DND-41 (cell line): Measurements from ENCODE around the gene UBR3.

Experiments
- ATAC-seq: fragments of 200-7000 bp; cut with Tn5 transposase; 3 replicates; pipeline ENCODE4 v1.9.1; 2021; ENCODE audit warnings: low read depth; ENCODE audit not compliant: insufficient read depth
- DNase-seq: peaks from one replicate; pipeline ENCODE4 v3.0.0-alpha.2; 2020
- H2AFZ ChIP-seq: 2 replicates; pipeline ENCODE4 v1.6.0; 2012; ENCODE audit warnings: low read depth, low read length
- H3K27ac ChIP-seq: 2 replicates; pipeline ENCODE4 v1.5.1; 2012; ENCODE audit warnings: low read length, inconsistent platforms
- H3K27me3 ChIP-seq: fragments of 200-600 bp; sonication (generic); 2 replicates; pipeline ENCODE4 v1.6.0; 2012; ENCODE audit warnings: low read length, mild to moderate bottlenecking, inconsistent platforms; ENCODE audit not compliant: insufficient read depth, poor library complexity
- H3K36me3 ChIP-seq: 2 replicates; pipeline ENCODE4 v1.5.1; 2012; ENCODE audit warnings: low read length, inconsistent platforms; ENCODE audit not compliant: insufficient read depth
- H3K4me1 ChIP-seq: 2 replicates; pipeline ENCODE4 v1.5.1; 2012; ENCODE audit warnings: mild to moderate bottlenecking, low read length; ENCODE audit not compliant: insufficient read depth
- H3K4me2 ChIP-seq: 2 replicates; pipeline ENCODE4 v1.6.0; 2012; ENCODE audit warnings: mild to moderate bottlenecking, moderate library complexity, low read length, inconsistent platforms; ENCODE audit not compliant: insufficient read depth
- H3K4me3 ChIP-seq, 2 experiments: fragments of 200-600 bp in 1 of 2; shearing (Covaris generic) in 1 of 2; 2 replicates each; pipeline ENCODE4 v1.5.1; 2012 to 2016; ENCODE audit warnings: inconsistent platforms in 2 of 2, low read length in 2 of 2, mild to moderate bottlenecking in 2 of 2, low read depth in 1 of 2, moderate library complexity in 1 of 2
- H3K79me2 ChIP-seq: 2 replicates; pipeline ENCODE4 v1.6.0; 2012; ENCODE audit warnings: low read length, inconsistent platforms; ENCODE audit not compliant: insufficient read depth
- H3K9ac ChIP-seq: 2 replicates; pipeline ENCODE4 v1.6.0; 2012; ENCODE audit warnings: low read depth, mild to moderate bottlenecking, inconsistent platforms, low read length, moderate library complexity
- H3K9me3 ChIP-seq: 2 replicates; pipeline ENCODE4 v1.5.1; 2012; ENCODE audit warnings: low read length, moderate library complexity, mild to moderate bottlenecking, inconsistent platforms; ENCODE audit not compliant: insufficient read depth, severe bottlenecking
- H4K20me1 ChIP-seq: 2 replicates; pipeline ENCODE4 v1.6.0; 2012; ENCODE audit warnings: low read length; ENCODE audit not compliant: insufficient read depth
- EZH2 ChIP-seq: IDR thresholded peaks from 3 replicates; pipeline ENCODE4 v1.6.1; 2012; ENCODE audit warnings: borderline replicate concordance, low read depth, mild to moderate bottlenecking, moderate library complexity, low read length, inconsistent platforms; ENCODE audit not compliant: severe bottlenecking
- TF ChIP-seq, protein P1 (sequence below): IDR thresholded peaks from 2 replicates; pipeline ENCODE4 v1.5.1; 2012; ENCODE audit warnings: borderline replicate concordance, low read length, moderate library complexity, mild to moderate bottlenecking; ENCODE audit not compliant: poor library complexity, severe bottlenecking; ENCODE audit errors: extremely low read depth

UBR3 gene

DNA sequence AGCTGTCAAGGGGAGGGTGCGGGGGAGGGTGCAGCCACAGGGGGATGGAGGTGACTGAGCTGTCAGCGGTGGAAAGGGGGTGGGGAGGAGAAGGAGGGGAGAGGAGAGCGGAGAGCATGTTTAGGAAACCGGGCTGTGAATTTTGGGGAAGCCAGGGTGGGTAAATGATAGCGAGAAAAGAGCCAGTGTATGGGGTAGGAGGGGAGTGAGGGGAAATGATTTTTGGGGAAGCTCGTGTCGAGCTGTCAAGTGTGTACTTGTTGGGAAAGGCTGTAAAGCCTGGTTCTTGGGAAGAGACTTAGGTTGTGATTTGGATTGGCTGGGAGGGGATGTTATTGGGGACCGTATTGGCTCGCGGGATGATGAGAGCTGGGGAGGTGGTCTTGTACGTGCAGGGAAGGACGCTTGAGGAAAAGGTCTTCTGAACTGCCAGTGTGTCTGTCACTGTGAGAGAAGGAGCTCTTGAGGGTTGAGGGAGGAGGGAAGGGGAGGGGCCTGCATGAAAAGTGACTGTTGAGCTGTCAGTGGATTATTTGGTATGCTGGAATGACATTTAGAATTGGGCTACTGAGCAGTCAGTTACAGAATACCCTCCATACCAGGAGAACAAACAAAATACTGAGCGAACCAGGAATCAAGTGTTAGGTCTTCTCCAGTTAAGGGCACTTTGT is 1.0 kb downstream of the UBR3 start:
- Histone ChIP-seq H2AFZ (peak overlapping the region; percentile 79), H3K9me3 (no peaks in the 10 kb centered on the region), H3K4me3 (peak overlapping the region; percentile 62 to 97; a peak in 3 of 4 replicates), H3K27ac (peak overlapping the region; percentile 67), H3K4me1 (peaks cover 39% of the 10 kb centered on the region), H3K27me3 (no peaks in the 10 kb centered on the region), H3K79me2 (peaks cover 75% of the 10 kb centered on the region), H3K9ac (peak overlapping the region; percentile 75), H4K20me1 (peaks cover 20% of the 10 kb centered on the region), H3K4me2 (peak overlapping the region; percentile 70), H3K36me3 (0 out of 2 replicates have a peak, but pooled peaks cover 3% of the 10 kb centered on the region)
- ATAC-seq (peak; percentile 61), DNase-seq (peak; percentile 68)
- TF ChIP-seq, protein P1, sequence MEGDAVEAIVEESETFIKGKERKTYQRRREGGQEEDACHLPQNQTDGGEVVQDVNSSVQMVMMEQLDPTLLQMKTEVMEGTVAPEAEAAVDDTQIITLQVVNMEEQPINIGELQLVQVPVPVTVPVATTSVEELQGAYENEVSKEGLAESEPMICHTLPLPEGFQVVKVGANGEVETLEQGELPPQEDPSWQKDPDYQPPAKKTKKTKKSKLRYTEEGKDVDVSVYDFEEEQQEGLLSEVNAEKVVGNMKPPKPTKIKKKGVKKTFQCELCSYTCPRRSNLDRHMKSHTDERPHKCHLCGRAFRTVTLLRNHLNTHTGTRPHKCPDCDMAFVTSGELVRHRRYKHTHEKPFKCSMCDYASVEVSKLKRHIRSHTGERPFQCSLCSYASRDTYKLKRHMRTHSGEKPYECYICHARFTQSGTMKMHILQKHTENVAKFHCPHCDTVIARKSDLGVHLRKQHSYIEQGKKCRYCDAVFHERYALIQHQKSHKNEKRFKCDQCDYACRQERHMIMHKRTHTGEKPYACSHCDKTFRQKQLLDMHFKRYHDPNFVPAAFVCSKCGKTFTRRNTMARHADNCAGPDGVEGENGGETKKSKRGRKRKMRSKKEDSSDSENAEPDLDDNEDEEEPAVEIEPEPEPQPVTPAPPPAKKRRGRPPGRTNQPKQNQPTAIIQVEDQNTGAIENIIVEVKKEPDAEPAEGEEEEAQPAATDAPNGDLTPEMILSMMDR = no peak
- no peak for TF ChIP-seq EZH2

DNA sequence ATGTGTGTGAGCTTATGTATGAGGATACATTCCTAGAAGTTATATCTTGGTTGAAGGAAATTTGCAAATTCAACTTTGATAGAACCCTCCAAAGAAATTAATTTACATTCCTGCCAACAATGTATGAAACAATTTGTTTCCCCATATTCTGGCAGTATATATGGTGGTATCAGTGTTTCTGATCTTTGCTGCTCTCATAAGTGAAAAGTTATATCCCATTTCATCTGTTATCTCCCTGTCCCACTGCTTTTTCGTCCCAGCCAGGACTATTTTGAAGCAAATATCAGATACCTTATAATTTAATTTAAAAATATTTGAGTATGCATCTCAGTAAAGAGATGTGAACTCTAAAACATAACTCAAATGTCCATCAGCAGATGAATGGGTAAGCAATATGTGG is 7.1 kb downstream of the UBR3 start:
- no peak overlapping the region for H2AFZ ChIP-seq
- peaks cover 18% of the 10 kb centered on the region; the same call in 1 of the 2 replicates for H4K20me1 ChIP-seq
- no peaks in the 10 kb centered on the region for H3K9me3 ChIP-seq
- DNase-seq (no peak), ATAC-seq (no peak)
- no peak overlapping the region for H3K27ac ChIP-seq
- no peak overlapping the region for H3K9ac ChIP-seq
- H3K79me2 ChIP-seq = peaks cover 93% of the 10 kb centered on the region
- peaks cover 7% of the 10 kb centered on the region; the same call in 1 of the 2 replicates for H3K4me1 ChIP-seq
- no peak overlapping the region for H3K4me3 ChIP-seq
- no peak overlapping the region for H3K4me2 ChIP-seq
- TF ChIP-seq EZH2 = no peak
- TF ChIP-seq, protein P1 = no peak
- no peaks in the 10 kb centered on the region for H3K27me3 ChIP-seq
- 0 out of 2 replicates have a peak, but pooled peaks cover 3% of the 10 kb centered on the region for H3K36me3 ChIP-seq

DNA sequence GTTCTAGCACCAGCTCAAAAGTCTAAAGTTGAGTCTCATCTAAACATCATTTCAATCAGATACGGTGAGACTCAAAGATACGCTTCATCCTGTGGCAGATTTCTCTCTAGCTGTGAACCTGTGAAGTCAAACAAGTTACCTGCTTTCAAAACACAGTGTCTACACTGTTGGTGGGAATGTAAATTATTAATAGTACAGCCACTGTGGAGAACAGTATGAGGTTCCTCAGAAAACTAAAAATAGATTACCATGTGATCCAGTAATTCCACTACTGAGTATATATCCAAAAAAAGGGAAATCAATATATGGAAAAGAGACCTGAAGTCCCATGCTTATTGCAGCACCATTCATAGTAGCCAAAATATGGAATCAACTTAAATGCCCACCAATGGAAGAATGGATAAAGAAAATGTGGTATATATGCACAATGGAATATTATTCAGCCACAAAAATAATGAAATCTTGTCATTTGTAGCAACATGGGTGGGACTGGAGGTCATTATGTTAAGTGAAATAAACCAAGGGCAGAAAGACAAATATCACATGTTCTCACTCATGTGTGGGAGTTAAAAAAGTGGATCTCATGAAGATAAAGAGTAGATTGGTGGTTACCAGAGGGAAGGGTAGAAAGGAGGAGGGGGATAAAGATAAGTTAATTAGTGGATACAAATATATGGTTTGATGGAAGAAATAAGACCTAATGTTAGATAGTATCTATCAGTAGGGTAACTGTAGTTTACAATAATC is 11.7 kb downstream of the UBR3 start:
- Histone ChIP-seq H3K79me2 (peaks cover 69% of the 10 kb centered on the region), H2AFZ (no peak overlapping the region)
- no peak for ATAC-seq

More for the DNA sequence above, 11.7 kb downstream of the UBR3 start:
- Histone ChIP-seq H3K4me2 (no peak overlapping the region), H3K9me3 (no peaks in the 10 kb centered on the region), H3K4me3 (no peak overlapping the region), H3K9ac (no peak overlapping the region), H3K27me3 (no peaks in the 10 kb centered on the region), H3K36me3 (peaks cover 8% of the 10 kb centered on the region), H3K4me1 (no peaks in the 10 kb centered on the region), H4K20me1 (peaks cover 14% of the 10 kb centered on the region), H3K27ac (no peak overlapping the region)
- TF ChIP-seq, protein P1 = no peak
- no peak for TF ChIP-seq EZH2
- DNase-seq = no peak
